Stimulated activated CD4-positive, alpha-beta T cell treated with anti-CD3 and anti-CD28 coated beads, Interleukin-1b, Interleukin-23, amount 100 ng/mL, for 48 hours (primary cell): Measurements from ENCODE around the gene PKD2.
"Not testable (repeated sequence)": the region's sequence is repeated elsewhere in the genome, so short reads cannot be mapped to it uniquely, and the experiment has no call there.

Source experiments
- DNase-seq: peaks from one replicate; pipeline ENCODE4 v3.0.0-alpha.2; 2020

The PKD2 gene

GRCh38 chr4:88078579-88078978, 71.1 kb downstream of the PKD2 start:
- DNase-seq: no peak

GRCh38 chr4:88080626-88081025, 73.2 kb downstream of the PKD2 start:
- DNase-seq: no peak

DNA sequence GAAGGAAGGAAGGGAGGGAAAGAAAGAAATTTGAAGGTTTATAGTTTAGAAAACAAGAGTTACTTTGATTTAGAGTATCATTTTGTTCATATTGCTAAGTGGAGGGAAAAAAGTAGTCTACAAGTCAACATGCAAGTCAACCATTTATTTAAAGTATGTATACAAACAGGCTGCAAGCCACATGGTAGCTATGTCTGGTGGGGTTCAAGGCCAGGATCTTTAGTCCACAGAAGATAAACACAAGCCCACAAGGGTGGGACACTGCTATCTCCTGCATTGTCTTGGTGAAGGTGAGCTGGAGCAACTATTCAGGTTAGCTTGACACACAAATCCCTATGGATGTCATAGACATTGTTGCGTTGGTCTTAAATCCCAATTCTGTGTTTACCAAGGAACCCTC, 79.6 kb downstream of the PKD2 start:
- DNase-seq: no peak

- DNase-seq: no peak
Observed at GRCh38 chr4:88090898-88091297, 83.5 kb downstream of the PKD2 start.

GRCh38 chr4:88091378-88091777, 83.9 kb downstream of the PKD2 start:
- no peak for DNase-seq

GRCh38 chr4:88093874-88094273, 86.4 kb downstream of the PKD2 start:
- no peak for DNase-seq

DNA sequence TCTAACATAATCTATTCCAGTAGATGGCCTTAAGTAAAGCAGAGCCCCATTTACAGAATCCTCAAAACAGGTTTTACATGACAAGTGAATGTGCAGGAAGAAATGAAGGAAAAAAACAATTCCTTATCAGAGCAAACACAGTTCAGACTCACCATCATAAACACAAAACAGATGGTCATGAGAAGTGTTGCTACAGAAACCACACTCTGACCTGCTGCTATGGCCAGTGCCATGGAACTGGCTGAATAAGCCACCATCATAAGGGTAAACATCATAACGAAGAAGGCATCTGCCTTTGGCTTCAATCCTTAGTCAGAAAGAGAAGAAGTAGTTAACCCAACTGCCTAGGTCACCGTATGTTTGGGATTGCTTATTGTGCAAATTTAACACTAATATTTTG, 89.9 kb downstream of the PKD2 start:
- no peak for DNase-seq

- no peak for DNase-seq
Observed at GRCh38 chr4:88097781-88098180, 90.3 kb downstream of the PKD2 start.

DNA sequence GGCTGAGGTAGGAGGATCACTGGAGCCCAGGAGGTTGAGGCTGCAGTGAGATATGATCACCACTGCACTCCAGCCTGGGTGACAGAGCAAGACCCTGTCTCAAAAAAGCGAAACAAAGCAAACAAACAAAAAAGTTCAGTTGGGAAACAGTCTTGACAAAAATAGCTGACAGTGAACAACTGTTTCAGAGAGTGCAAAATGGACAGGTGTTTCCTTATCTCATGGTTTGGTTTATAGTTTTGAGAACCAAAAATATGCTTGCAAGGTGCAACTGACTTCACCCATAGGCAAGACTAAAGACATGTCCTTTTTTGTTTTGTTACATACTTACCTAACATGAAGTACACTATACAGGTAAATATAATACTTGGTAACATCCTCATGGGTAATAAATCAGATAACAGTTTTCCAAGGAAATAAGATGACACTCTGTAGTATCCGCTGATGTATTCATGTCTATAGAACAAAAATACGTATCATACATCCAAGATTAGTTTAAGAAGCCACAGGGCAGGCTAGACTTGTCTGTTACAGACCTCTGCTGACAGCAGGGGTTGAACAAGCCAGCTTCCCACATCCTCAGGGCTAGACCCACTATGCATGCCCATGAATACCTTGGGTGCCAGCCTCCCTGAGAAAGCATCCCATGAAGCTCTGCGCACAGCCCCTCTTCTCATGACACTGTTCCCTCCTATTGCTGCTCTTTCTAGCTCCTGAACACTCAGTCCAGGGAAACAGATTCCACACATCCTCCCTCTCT, 91.7 kb downstream of the PKD2 start:
- DNase-seq: no peak

- no peak for DNase-seq
Observed at GRCh38 chr4:88101165-88101564, 93.7 kb downstream of the PKD2 start.

DNA sequence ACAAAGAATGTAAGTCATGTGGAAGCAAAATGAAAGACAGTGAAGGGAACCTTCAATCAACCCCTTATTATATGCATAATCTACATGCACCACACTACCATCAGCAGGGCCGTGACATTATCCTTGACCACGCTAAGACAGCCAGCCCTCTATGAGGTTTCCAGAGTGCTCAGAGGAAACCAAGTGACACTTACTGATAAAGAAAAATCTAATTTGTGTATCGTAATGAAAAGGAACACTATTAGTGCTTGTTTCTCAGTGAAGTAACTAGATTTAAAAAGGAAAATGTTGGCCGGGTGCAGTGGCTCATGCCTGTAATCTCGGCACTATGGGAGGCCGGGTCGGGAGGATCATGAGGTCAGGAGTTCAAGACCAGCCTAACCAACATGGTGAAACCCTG, 94.6 kb downstream of the PKD2 start:
- no peak for DNase-seq

DNA sequence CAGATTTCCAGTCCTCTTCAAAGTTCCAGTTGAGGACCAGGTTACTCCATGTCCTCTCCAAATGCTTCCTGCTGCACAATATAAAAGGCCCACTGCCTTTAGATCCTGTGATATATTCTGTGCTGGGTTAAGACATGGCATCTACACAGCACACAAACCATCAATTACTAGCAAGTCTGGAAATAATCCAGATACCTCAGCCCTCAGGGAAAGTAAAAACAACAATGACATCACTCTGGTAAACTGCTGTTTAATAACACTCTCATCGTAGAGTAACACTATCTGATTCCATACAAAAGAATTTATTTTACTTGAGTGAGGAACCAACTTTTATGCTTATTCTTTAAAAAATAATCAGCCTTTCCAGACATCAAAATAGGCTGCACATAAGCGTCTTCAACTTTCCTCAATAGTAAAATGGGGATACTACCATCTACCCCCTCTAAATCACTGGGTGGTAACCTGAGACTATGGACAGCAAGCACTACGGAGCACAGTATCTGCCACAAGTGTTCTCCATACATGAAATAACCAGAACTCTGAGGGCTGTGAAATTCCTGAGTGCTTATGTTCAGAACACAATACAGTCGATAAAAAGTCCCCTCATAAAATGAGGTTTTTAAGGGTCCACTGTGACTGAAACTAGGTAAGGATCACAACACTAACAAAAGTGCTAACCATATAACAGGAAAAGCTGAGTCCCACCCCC, 97.6 kb downstream of the PKD2 start:
- DNase-seq: no peak

GRCh38 chr4:88106205-88106604, 98.8 kb downstream of the PKD2 start:
- no peak for DNase-seq

DNA sequence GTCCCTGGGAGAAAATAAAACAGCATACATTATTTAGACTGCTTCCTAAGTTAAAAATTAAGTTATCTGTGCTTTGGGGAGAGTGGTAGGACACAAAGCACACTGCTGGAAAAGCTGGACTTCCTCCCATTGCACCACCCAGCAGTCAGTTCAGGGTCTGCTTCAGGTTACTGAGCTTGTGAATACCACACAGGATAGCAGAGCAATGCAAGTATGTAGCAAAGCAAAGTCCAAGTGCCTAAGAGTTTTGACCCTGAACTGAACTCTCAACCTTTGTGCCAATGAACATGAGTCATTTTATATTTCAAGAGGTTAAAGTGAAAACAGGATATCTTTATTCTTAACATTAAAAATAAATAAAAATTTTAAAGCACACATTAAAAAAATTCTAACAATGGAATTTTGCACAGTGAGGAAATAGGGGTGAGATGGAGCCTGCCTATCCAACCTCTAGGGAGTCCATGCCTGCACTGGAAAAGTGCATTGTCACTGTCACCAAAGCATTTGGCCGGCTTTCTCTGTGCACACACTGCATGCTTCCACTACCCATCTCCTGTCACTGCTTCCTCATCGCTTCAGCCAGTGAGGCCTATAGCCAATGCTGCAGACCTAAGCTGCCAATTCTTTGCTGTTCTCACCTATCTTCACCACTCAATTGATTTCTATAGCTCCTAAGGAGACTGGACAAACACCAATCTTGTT, 100.1 kb downstream of the PKD2 start:
- no peak for DNase-seq

DNA sequence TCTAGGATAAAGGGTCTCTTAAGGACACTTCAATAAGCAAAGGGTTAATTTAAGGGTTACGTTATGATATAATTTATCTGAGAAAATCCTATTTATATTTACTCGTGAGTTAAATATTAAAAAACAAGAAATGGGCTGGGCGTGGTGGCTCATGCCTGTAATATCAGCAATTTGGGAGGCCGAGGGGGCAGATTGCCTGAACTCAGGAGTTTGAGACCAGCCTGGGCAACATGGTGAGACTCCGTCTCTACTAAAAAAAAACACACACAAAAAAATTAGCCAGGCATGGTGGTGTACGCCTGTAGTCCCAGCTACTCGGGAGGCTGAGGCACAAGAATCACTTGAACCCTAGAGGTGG, 100.7 kb downstream of the PKD2 start:
- not testable (repeated sequence) for DNase-seq

GRCh38 chr4:88108747-88109122, 101.3 kb downstream of the PKD2 start:
- DNase-seq: no peak

DNA sequence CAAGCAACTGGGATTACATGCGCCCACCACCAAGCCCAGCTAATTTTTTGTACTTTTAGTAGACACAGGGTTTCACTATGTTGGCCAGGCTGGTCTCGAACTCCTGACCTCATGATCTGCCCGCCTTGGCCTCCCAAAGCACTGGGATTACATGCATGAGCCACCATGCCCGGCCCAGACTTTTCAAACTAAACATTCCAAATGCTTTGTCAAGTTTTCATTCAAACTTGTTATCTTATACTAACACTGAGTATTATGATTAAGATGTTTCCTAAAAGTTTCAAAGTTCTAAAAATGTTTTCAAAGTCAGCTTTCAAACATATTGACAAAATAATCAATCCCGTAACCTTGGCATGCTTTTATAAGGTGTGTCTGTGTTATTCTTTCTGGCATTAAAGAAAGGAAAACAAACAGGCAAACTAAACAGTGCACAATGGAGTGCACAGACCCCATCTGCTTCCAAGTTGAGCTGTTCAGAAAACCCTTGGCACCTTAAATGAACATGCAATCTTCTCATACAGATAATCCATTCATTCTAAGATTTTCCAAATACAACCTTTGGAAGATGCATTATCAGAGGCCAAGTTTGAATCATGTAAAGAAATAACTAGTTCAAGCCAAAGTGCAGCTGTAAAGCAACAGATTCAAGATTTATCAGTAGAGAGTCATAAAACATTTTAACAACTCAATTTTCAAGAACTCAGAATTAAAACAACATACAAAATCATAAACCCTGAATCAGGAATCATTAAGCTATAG, 101.9 kb downstream of the PKD2 start:
- DNase-seq: no peak

DNA sequence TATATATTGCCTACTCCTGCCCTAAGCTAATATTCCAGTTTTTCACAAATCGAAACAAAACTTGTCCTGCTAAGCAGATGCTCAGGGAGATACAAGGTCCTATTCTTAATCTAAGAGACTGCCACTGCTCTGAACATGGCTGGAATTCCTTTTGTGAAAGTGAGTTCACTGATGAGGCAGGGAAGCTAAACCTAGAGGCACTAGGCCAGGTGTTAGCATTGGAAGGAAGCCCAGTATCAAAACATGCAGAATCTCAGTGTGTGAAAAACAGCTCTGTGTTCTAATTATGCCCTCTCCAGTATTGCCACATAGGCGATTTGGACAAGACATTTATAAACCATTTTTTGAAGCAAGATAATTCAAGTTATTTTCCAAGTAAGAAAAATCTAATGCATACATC, 103.4 kb downstream of the PKD2 start:
- no peak for DNase-seq

GRCh38 chr4:88112856-88113255, 105.4 kb downstream of the PKD2 start:
- no peak for DNase-seq

- DNase-seq: no peak
Observed at GRCh38 chr4:88115587-88115986, 108.2 kb downstream of the PKD2 start.

- DNase-seq: no peak
Observed at GRCh38 chr4:88119943-88120342, 112.5 kb downstream of the PKD2 start.

DNA sequence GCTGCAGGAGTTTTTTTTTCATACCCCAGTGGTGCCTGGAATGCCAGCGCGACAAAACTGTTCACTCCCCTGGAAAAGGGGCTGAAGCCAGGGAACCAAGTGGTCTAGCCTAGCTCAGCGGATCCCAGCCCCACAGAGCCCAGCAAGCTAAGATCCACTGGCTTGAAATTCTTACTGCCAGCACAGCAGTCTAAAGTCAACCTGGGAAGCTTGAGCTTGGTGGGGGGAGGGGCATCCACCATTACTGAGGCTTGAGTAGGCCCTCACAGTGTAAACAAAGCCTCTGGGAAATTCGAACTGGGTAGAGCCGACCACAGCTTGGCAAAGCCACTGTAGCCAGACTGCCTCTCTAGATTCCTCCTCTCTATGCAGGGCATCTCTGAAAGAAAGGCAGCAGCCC, 114.8 kb downstream of the PKD2 start:
- DNase-seq: not testable (repeated sequence)
